Measurements from ENCODE around the gene PSD.

The PSD gene

DNA sequence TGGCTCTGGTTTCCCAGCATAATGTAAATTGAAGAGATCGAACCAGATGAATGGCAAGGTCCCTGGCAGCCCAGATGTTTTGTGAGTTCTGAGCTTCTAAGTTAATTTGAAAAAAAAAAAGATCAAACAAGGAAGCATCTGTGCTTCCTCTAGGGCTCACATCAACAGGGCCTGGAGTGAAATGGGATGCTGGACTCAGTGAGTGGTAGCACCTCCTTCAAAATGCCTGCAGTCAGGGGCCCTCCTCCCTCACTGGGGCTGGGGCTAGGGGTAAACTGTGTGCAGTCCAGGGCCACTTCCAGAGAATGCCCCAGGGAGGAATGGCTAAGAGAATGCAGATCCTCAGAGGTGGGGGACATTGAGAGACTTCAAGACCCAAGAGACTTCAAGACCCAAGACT, 19.8 kb upstream of the PSD start:
- peak; percentile 4 for DNase-seq

DNA sequence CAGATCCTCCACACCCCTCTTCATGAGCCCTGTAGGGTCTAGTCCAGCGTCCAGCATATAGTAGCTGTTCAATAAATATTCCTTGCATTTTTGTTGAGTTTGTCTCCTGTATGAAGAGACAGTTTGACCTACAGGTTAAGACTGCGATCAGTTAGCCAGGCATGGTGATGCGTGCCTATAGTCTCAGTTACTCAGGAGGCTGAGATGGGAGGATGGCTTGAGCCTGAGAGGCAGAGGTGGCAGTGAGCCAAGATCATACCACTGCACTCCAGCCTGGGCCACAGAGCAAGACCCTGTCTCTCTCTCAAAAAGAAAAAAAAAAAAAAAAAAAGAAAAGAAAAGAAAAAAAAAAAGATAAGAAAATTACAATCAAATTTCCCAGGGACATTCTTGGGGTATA, 18.9 kb upstream of the PSD start:
- no peak for DNase-seq

DNA sequence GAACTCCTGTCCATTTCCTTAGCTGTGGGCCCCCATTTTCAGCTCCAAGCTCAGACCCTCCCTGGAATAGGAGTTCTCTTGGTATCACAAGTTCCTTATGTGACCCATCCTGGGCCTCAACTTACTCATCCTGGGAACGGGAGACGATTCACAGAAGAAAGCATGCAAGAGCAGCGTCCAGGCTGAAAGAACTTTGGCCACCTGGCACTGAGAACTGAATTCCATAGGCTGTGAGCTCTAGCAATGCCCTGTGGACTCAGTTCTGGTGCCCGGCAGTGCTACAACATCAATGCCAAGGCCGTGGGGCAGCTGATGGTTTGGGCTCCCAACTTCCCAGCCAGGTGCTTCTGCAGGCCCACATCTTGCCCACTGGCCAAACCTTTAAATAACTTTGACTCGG, 17.7 kb upstream of the PSD start:
- DNase-seq, result no peak

DNA sequence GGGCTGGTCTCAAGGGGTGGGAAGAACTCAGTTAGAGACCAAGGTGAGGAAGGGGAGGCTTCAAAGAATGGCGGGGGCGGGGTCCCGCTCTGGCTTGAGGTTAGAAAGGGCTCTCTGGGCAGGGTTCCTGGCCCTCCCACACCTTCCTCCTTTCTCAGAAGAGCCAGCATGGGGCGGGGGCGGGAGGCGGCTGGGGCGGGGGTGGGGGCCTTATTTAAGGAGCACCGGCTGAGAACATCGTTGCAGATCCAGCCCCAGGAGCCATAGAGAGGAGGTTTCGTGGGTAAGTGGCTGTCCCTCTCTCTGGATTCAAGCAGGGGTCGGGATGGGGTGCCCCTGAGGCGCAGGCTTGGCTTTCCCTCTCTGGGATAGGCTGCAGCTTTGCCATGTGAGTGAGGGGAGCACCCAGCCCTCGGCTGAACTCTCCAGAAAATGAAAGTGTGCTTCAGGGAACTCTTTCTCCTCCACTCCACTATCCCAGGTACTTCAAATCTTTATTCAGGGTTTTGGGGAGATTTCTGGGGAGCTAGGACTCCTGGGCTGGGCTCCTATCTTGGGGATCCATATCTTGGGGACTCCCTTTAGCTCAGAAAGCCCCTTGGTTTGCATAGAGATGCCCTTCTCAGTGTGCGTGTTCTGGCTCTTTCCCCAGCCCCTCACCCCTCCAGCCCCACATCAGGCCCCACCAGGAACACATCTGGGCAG, 17.1 kb upstream of the PSD start:
- DNase-seq, result no peak

DNA sequence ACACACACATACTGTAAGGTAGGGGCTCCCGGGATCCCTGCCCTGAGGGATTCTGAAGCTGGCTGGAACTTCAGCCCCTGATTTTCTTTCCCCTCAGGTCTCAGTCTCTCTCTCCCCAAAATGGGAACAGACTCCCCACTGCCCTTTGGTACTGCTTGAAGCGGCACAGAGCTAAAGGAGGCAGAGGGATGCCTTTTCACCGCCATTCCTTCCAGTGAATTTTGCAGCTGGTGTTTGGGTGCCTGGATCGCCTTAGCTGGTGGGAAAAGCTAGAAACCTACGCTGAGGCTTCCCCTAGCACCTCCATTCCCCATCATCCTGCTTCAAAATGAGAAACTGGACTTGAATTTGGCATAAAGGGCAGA, 16.5 kb upstream of the PSD start:
- DNase-seq, result no peak

DNA sequence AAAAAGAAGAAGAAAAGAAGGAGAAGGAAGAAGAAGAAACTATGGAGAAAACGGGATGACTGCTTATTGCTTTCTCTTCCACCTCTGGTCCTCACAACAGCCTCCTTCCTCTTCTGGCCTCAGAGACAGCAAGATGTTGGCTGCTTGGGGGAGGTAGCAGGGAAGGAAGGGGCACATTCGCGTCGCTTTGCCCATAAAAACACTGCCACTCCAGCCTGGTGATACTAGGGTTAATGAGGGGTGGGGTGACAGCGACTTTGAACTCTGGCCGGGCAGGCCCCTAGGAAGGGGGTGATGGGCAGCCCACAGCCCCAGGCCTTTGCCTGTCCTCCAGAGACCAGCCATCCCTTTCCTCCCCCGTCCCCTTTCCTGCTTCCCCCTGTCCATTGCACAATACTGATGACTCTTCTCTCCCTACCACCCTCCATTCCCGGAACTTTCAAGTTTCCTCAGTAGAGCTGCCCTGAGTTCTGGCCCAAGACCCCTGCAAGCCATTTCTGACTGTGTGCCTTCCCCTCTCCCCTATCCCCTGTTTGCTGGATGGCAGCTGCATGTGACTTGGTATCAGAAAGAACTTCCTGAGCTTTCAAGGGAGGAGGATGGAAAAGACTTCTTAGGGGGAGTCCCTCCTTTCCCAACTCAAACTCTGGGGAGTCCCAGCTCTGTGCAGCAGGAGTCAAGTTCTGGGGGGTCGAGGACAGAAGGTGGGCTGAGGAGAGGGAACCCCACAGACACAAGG, 16.0 kb upstream of the PSD start:
- no peak for DNase-seq

DNA sequence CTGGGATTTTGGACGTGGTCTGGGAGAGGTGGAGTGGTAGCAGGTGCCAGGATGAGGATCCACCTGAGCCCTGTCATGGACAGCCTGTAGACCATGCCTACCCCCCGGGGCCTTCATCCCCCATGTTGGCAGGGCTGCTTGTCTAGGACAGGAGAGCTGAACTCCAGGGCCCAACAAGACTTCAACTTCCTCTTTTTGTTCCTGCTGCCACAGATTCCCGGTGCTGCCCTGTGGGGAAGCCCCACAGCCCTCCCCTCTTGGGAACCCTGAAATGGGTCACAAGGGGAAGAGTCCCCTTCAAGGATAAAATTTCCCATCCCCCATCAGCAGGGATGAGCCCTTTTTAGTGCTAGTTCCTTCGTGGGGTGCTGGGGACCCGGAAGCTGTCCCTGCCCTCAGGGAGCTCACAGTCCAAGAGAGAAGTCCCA, 15.0 kb upstream of the PSD start:
- DNase-seq, result no peak

DNA sequence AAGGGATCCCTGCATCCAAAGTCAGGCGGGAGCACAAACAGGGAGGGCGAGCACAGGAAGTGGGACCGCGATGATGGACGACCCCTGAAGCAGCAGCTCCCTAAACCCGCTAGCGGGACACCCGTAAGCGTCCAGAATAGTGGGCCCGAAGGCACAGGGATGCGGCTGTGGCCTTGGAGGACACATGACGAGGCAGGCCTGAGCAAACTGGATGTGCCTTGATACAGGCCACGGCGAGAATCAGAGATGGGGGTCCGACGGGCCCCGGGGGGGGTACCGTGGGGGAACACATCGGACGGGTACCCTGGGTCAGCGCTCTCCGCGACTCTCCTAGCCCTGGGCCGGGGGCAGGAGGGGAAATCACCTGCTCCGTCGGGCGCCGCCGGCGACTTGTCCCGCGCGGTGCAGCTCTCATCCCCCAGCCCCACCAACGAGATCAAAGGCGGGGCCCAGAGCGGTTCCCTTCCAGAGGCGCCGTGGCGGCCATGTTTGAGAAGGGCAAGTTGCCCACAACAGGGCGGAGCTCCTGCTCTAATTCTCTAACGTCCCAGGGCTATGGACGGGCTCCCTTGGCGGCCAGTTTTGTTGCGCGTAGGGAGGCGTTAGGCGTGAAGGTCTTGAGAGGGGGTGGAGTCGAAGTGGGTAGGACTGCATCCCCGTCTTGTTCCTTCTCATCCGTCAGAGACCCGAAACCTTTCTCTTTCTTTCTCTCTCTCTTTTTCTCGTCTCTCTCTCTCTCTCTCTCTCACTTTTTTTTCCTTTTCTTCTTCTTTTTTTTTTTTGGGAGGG, 13.8 kb upstream of the PSD start, which contains the start of gene CUEDC2:
CUEDC2 (minus strand) TSS at position 413 of the 789 bp plus-strand sequence. CDS start 7,386 bp downstream, outside the sequence.
- peak; percentile 85 for DNase-seq

DNA sequence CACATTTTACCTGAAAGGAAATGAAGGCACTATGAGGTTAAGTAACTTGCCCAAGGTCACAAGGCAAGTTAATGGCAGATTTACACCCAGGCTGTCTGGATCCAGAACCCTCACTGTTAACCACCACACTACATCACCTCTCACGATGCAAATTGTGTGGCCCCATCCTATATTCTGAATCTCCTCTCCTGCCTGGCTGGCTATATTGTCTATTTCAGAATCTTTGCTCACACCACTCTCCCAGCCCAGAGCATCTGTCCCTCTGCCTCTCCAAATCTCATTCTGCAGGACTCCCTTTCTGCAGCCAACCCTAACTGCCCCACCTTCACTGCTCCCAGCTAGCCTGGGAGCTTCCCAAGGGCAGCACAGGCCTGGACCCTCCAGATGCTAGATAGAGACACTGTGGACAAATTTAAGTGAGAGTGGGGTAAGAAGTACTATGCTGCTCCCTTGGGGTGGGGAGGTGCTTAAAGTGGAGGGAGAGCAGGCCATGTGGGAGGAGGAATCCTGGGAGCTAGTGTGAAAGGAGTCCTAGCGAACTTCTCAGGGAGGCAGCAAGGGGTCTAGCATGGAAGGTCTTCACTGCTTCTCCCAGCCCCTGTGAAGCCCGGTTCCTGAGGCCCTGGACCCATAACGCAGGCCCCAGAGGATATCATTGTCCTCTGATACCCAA, 13.0 kb upstream of the PSD start:
- DNase-seq, result peak; percentile 55

DNA sequence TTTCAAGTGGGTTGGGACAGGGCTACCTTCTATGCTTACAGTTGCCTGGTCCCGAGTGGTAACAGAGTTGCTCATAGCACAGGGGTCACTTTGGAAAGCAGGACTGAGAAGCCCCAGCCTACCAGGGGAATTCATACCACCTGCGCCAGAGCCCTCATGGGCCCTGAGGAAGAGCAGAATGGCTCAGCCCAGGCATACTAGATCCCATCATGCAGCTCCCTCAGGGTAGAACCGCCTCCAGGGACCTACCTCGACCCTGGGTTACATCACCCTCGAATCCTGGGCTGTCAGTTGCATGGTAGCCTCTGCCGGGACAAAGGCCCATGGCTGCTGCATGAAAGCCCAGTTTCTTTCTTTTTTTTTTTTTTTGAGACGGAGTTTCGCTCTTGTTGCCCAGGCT, 10.9 kb upstream of the PSD start:
- no peak for DNase-seq

DNA sequence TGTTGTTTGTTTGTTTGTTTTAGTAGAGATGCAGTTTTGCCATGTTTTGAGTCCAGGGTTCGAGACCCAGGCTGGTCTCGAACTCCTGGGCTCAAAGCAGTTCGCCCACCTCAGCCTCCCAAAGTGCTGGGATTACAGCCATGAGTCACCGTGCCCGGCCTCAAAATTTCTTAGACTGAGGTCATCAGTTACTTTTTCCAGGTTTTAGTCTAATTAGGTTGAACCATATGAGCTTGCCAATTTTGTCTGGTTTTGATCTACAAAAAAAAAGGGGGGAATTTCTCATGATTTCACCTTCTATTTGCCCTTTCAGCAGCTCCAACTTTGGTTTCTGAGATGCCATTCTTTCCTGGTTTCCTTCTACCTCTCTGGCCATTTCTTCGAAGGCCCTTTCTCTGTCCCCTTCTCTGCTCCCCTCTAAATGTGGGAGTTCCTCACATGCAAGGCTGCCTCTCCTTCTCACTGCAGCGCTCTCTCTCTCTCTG, 8.3 kb upstream of the PSD start:
- no peak for DNase-seq

DNA sequence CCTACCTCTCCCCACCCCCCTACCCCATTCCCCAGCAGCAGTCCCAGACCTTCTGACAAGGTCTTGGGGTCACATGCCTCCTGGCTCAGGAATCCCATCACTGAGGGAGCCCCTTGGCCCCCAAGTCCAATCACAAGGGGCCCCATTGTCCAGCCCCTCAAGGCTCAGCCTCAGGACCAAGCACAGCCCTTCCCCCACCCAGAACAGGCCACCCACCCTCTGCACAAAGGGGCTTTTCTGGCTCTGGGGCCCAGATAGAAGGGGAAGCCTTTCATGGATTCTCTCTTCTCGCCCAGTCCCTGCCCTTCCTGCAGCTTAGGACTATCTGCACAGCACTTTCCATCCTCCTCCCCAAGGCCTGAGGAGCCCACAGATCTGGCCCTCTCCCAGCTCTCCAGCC, 6.9 kb upstream of the PSD start:
- no peak for DNase-seq

DNA sequence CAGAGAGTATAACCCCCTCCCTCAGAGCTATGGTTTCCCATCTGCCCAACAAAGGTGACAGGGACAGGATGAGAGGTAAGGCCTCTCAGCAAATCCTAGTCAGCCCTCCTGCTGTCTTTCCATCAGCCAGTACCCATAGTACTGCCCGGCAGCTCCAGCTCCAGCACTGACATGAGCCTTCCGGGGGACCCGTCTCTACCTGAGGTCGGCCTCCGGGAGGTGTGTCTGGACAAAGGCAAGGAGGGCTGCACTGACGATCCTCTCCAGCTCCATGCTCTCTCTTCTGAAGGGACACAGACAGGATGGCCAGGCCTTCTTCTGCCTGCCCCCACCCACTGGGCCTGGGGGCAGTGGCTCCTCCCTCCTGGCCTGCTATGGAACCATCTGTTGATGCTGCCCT, 6.3 kb upstream of the PSD start:
- DNase-seq, result no peak

DNA sequence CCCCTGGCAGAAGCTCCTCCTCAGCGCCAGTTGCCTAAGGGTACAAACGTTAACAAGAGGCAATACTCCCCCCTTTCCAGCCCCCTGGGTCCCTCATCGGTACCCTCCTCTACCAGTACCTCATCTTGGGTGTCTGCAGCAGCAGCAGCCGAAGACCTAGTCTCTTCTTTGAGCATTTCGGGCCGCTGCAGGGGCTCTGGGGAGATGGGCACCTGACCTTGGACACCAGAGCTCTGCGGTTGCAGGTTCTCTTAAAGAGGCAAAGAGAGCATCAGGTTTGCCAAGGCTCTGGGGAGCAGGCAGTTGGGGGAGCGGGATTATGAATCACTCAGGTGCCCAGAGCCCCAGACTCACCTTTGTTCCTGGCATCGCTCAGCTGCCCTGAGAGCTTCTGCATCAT, 5.6 kb upstream of the PSD start:
- DNase-seq, result no peak

DNA sequence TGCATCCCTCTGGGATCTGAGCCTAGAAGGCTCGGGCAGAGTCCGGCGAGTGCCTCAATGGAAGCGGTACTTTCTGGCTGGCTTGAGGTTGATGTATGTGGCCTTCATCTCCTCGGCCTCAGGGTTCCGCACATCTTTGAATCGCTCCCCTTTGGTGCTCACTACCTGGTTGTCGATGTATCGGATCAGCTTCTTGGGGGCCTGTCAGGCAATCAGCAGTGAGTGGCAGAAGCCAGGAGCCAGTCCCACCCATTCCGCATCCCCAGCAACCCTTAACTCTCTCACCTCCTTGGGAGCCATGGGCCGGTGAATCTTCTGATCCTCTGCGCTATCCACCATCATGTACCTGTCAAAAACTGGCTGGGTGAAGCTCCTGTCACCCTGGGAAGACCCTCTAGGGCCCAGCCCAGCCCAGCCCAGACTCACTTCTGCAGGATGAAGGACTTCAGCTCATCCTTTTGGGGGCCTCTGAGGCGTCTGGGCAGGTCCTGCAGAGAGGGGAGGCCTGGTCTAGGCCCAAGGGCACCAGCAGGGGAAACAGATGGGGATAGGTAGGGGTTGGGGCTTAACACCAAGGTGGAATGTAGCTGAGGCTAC, 4.9 kb upstream of the PSD start:
- DNase-seq, result no peak

DNA sequence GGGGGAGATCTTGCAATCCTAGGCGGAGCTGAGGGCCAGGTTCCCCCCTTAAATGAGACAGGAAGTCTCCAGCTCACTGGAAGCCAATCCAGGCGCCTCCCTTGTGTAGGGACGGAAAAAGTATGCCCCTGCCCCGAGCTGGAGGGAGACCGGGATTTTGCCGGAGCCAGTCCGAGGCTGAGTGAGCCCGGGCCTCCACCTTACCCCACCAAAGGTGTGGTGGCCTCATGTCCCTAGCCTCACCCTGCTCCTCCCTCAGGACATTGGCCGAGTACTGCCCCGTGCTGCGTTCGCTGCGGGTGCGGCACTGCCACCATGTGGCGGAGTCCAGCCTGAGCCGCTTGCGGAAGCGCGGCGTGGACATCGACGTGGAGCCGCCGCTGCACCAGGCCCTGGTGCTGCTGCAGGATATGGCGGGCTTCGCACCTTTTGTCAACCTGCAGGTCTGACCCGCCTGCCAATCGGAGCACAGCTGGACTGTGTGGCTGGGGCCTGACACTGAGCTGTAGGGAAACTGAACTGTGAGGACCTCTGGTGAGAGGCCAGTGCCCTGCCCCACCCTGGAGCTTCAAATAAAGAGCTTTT, 4.1 kb upstream of the PSD start:
- no peak for DNase-seq

DNA sequence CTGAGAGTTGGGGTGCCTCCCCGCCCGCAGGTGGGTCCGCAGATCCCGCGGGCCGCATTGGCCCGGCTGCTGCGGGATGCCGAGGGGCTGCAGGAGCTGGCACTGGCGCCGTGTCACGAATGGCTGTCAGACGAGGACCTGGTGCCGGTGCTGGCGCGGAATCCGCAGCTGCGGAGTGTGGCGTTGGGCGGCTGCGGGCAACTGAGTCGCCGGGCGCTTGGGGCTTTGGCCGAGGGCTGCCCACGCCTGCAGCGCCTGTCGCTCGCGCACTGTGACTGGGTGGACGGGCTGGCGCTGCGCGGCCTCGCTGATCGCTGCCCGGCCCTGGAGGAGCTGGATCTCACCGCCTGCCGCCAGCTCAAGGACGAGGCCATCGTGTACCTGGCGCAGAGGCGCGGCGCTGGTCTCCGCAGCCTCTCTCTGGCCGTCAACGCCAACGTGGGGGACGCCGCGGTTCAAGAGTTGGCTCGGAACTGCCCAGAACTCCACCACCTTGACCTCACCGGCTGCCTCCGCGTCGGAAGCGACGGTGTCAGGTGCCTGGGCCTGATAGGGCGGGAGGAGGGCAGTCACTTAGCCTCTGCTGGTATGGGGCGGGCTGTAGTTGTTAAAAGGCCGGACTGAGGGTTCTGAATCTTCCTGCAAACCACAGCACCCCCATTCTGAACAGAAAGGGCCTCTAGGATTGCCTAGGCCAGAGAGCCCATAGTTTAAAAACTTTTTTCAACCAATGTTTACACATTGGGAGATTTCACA, 3.4 kb upstream of the PSD start:
- no peak for DNase-seq

DNA sequence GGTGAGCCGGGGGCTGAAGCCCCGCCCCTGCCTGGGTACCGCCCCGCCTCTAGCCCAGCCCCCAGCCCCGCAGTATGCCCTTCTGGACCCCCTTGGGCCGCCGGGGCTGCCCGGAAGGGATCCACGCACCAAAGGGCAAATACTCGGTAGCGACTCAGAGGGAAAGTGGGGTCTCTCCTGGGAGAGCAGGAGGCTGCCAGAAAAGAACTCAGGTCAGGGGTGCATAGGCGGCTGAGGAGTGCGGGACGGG, 2.8 kb upstream of the PSD start:
- no peak for DNase-seq

DNA sequence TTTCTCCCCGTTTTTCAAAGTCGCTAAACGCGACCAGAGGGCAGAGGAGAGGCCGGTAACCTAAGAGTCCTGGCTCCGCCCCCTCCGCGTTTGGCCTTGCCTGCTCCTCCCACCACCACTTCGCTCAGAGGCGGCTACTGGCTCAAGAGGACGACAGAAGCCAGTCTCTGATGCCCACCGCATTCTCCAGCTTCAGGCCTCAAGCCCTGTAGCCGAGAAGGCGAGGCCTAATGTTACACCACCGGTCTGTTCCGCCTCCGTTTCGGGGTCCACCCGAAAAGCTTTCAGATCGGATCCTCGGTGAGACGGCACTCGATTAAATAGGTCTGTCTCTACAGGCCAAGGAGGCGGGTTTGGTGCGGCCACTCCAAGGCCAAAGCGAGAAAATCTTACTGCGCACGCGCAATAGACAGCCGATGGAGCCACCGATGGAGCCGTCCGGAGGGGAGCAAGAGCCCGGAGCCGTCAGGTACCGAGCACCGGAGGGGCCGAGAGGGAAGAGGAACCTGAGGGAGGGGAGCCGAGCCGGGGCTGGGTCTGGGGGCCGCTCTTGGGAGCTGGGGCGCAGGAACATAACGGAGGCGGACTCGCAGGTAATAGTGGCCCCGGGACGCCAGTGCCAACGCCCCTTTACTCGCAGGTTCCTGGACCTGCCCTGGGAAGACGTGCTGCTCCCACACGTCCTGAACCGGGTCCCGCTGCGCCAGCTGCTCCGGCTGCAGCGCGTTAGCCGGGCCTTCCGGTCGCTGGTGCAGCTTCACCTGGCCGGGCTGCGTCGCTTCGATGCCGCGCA, 2.3 kb upstream of the PSD start, which contains the start of gene FBXL15:
FBXL15 (plus strand) TSS at position 123 of the 793 bp plus-strand sequence; CDS start at position 417, 294 bp downstream.
- DNase-seq, result peak; percentile 87

DNA sequence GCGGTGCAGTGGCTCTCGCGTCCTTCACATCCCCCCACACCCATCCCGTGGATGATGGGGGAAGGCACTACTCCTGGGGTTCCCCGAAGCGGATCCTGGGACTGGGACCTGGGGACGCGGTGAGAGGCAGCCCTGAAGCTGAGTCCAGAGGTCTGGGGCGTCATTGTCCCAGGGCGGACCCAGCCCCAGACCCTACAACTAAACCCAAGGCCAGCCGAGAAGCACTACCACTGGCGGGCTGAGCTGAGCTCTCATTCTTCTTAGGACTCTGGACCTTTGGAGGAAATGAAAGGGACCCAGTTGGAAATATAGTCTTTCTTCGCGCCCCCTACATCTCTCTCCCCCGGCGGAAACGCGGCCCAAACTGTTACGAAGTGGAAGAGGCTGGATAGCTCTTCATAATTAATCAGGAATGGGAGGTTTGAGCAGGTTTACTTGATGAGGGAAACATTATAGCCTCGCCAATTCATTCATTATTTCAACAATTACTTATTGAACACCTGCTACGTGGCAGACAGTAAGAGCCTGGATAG, 1.7 kb upstream of the PSD start:
- DNase-seq, result no peak
